Neutrophil (primary cell): ENCODE results near the gene NOP14.
"Not testable (repeated sequence)": the region's sequence is repeated elsewhere in the genome, so short reads cannot be mapped to it uniquely, and the experiment has no call there.

Experiments
- H3K27ac ChIP-seq: fragments of 200-600 bp; sonication (generic); 2 replicates; pipeline ENCODE4 v1.5.1; 2016; ENCODE audit warnings: mild to moderate bottlenecking, moderate library complexity
- H3K27me3 ChIP-seq: fragments of 200-600 bp; sonication (generic); 2 replicates; pipeline ENCODE4 v1.6.0; 2016; ENCODE audit warnings: mild to moderate bottlenecking
- H3K36me3 ChIP-seq: fragments of 200-600 bp; sonication (generic); 2 replicates; pipeline ENCODE4 v1.5.1; 2017
- H3K4me1 ChIP-seq, 2 experiments: fragments of 200-600 bp in 1 of 2; sonication (generic) in 1 of 2; 1 replicate in 1 of 2; 2 replicates in 1 of 2; pipeline versions ENCODE4 v1.5.1 to v1.6.1; 2013 to 2016; ENCODE audit warnings: low read depth in 1 of 2, low read length in 1 of 2, mild to moderate bottlenecking in 1 of 2, moderate library complexity in 1 of 2; ENCODE audit not compliant: control insufficient read depth in 1 of 2, insufficient read depth in 1 of 2
- H3K4me3 ChIP-seq, 2 experiments: fragments of 200-600 bp in 1 of 2; sonication (generic) in 1 of 2; 1 replicate in 1 of 2; 2 replicates in 1 of 2; pipeline ENCODE4 v1.5.1; 2013 to 2016; ENCODE audit warnings: low read depth in 1 of 2, low read length in 1 of 2, mild to moderate bottlenecking in 1 of 2, moderate library complexity in 1 of 2
- H3K9me3 ChIP-seq: fragments of 200-600 bp; sonication (generic); 2 replicates; pipeline ENCODE4 v1.5.1; 2016
- TF ChIP-seq, protein P1 (sequence below): fragments of 200-600 bp; sonication (generic); IDR thresholded peaks from 2 replicates; pipeline ENCODE4 v1.5.1; 2016; ENCODE audit warnings: antibody characterized with exemption

NOP14 gene

DNA sequence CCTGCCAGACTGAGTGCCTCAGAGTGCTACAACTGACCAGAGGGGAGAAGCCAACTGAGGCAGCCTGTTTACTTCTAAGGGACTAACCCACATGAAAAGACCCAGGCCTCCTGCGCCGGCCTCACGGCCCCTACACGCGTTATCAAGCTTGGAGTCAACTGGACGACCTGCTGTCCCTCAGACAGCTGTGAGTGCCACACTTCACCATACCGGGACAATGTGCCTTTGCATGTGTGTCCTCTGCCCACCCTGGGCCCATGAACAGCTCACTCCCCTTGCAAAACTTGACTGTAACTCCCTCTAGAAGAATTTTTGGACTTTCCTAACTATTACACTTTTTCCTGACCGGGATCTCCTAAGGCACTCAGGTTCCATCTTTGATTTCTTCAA is 1.8 kb downstream of the NOP14 start:
- TF ChIP-seq, protein P1, sequence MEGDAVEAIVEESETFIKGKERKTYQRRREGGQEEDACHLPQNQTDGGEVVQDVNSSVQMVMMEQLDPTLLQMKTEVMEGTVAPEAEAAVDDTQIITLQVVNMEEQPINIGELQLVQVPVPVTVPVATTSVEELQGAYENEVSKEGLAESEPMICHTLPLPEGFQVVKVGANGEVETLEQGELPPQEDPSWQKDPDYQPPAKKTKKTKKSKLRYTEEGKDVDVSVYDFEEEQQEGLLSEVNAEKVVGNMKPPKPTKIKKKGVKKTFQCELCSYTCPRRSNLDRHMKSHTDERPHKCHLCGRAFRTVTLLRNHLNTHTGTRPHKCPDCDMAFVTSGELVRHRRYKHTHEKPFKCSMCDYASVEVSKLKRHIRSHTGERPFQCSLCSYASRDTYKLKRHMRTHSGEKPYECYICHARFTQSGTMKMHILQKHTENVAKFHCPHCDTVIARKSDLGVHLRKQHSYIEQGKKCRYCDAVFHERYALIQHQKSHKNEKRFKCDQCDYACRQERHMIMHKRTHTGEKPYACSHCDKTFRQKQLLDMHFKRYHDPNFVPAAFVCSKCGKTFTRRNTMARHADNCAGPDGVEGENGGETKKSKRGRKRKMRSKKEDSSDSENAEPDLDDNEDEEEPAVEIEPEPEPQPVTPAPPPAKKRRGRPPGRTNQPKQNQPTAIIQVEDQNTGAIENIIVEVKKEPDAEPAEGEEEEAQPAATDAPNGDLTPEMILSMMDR = no peak
- Histone ChIP-seq H3K36me3 (no peaks in the 10 kb centered on the region), H3K27me3 (peaks cover 14% of the 10 kb centered on the region), H3K27ac (peak overlapping the region; percentile 8), H3K9me3 (no peaks in the 10 kb centered on the region), H3K4me1 (peaks cover 24 to 27% of the 10 kb centered on the region in 2 experiments), H3K4me3 (no peak overlapping the region)

DNA sequence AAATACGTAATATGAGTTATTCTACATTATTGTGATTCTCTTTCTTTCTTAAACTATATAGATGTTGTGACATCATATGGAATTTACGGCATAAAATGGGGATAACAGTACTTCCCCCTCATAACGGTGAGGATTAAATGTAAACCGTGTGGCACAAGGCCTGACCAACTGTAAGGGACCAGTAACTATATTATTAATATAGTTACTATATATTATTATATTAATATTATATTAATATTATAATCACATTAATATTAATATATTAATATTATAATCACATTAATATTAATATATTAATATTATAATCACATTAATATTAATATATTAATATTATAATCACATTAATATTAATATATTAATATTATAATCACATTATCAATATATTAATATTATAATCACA is 2.8 kb downstream of the NOP14 start:
- H3K9me3 ChIP-seq, H3K27ac ChIP-seq, H3K36me3 ChIP-seq, H3K4me3 ChIP-seq: not testable (repeated sequence)
- peaks cover 14% of the 10 kb centered on the region for H3K27me3 ChIP-seq
- H3K4me1 ChIP-seq = peaks cover 24 to 27% of the 10 kb centered on the region in 2 experiments

DNA sequence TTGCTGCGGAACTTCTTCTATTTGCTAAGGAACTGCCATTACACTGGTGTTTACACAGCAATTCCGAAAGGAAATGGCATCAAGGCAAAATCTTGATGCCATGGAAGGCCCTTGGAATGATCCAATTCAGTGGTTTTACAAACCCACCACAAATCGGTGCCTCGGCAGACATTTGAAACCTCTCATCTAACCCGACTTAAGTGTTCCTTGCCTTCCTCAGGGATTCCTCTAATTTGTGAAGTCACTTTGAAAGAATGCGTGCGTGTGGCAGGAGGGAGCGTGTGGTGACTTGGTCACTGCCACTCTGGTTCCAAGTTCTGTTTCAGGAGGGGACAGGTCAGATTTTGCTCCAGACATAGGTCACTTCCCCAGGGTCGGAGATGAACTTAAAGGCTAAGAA is 4.8 kb downstream of the NOP14 start:
- H3K4me1 ChIP-seq = peaks cover 16 to 19% of the 10 kb centered on the region in 2 experiments
- no peak overlapping the region for H3K27ac ChIP-seq
- TF ChIP-seq, protein P1 = no peak
- H3K27me3 ChIP-seq = no peaks in the 10 kb centered on the region
- no peaks in the 10 kb centered on the region for H3K36me3 ChIP-seq
- H3K4me3 ChIP-seq = no peak overlapping the region
- no peaks in the 10 kb centered on the region for H3K9me3 ChIP-seq

DNA sequence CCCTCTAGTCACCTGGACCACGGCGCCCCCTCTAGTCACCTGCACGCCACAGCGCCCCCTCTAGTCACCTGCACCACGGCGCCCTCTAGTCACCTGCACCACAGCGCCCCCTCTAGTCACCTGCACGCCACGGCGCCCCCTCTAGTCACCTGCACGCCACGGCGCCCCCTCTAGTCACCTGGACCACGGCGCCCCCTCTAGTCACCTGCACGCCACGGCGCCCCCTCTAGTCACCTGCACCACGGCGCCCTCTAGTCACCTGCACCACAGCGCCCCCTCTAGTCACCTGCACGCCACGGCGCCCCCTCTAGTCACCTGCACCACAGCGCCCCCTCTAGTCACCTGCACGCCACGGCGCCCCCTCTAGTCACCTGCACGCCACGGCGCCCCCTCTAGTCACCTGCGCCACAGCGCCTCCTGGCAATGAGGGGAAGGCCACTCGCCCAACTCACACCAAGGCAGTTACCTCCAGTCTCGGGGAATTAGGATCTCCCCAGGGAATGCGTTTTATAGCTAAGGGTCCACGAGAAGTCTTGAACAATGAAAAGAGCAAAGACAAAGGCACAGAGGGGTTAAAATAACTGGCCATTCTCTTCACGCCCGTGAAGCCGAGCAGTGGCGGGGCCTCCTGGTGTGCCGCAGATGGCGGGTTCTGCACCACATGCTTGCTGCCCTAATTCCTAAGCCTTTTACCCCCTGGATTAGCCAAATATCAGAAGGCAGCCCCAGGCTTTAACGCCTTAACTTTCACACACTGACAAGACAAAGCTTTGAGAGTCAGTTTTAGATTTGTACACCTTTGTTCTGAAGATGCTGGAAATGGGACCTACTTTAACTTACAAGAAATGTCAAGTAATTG is 7.8 kb downstream of the NOP14 start:
- Histone ChIP-seq H3K36me3 (peaks cover 11% of the 10 kb centered on the region), H3K27ac (peak overlapping the region; percentile 31)
- not testable (repeated sequence) for H3K27me3 ChIP-seq, H3K4me1 ChIP-seq, H3K4me3 ChIP-seq, H3K9me3 ChIP-seq
- TF ChIP-seq, protein P1 = peak; percentile 14

DNA sequence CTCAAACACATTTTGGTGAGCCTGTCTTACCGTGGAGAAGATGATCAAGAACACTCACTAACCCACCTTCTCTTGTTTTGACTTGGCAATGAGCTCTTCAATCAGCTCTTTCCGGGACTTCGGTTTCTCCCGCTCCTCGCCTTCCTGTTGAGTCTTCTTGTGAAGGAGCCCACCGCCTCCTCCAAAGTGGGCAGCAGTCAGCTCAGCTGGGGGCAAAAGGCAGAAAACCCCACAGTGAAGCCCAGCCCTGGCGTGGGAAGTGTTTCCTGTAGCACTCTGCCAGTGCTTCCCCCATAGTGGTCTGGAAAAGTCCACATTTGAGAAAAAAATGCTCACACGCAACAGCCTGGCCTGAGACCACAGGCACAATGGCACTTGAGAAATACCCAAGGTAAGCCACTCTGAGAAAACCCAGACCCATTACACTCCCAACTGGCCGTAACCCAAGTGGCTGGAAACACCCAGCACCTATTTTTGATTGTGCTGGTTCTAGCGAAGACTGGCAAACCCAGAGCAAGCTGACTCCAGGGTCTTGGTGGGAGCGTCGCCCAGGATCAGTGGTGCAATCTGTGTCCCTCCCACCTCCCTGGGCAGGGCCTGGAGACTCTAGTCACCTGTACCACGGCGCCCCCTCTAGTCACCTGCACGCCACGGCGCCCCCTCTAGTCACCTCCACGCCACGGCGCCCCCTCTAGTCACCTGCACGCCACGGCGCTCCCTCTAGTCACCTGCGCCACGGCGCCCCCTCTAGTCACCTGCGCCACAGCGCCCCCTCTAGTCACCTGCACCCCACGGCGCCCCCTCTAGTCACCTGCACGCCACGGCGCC is 8.6 kb downstream of the NOP14 start:
- TF ChIP-seq, protein P1 = no peak
- Histone ChIP-seq H3K36me3 (peaks cover 18% of the 10 kb centered on the region), H3K27me3 (no peaks in the 10 kb centered on the region), H3K4me1 (no peaks in the 10 kb centered on the region), H3K27ac (peak overlapping the region; percentile 53), H3K9me3 (no peaks in the 10 kb centered on the region), H3K4me3 (no peak overlapping the region)

DNA sequence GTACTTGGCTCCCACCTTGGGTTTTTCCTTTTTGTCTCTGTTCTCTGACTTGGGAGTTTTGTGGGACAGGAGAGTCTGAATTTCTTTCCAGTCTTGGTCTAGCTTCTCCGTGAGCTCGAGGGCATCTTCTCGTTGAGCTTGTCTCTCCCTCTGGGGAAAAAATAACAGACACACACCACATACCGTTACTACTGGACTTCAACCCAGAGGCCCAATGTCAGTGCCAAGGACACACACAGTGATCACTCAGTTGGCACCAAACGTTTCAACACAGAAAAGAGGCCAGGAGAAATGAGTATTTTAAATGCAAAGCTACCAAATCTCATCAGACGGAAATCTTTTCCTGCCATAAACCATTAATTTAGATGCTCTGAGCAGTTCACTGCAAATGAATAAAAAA is 9.7 kb downstream of the NOP14 start:
- TF ChIP-seq, protein P1 = no peak
- Histone ChIP-seq H3K27me3 (no peaks in the 10 kb centered on the region), H3K4me1 (no peaks in the 10 kb centered on the region), H3K4me3 (no peak overlapping the region), H3K36me3 (peaks cover 25% of the 10 kb centered on the region), H3K9me3 (no peaks in the 10 kb centered on the region), H3K27ac (peak overlapping the region; percentile 11)
